Adipose tissue (tissue), 3 donors: ENCODE data around the gene LDLRAD2. TPM values are rescaled to one million over a fixed set of nuclear protein-coding genes. Genes with fewer than 3 reads are reported as not detected.
"Not testable (repeated sequence)": the region's sequence is repeated elsewhere in the genome, so short reads cannot be mapped to it uniquely, and the experiment has no call there.

ENCODE experiments used
- H3K27ac ChIP-seq: one replicate; pipeline ENCODE4 v1.5.1; 2013; ENCODE audit warnings: low read depth, low read length
- WGBS, 3 donors: extraction: QIAGEN DNeasy Blood & Tissue Kit; methylation state at CpG; one replicate each; pipeline ENCODE4 v1.1.7; 2013; 5-methylcytosine and 5-hydroxymethylcytosine counted together
- polyA plus RNA-seq, 3 donors: library from polyadenylated mRNA; stranded (reverse); fragments of 200-250 nt; gene quantifications; one replicate each; pipeline ENCODE4 v1.2.3, GENCODE V29; 2013
- donor health status: healthy with polysubstance abuse.
- donor health status: Bipolar disorder and iron deficiency.
- donor health status: healthy.

LDLRAD2 gene
- polyA plus RNA-seq, 3 donors: 0.63 to 6.7 (median 2.9) TPM

DNA sequence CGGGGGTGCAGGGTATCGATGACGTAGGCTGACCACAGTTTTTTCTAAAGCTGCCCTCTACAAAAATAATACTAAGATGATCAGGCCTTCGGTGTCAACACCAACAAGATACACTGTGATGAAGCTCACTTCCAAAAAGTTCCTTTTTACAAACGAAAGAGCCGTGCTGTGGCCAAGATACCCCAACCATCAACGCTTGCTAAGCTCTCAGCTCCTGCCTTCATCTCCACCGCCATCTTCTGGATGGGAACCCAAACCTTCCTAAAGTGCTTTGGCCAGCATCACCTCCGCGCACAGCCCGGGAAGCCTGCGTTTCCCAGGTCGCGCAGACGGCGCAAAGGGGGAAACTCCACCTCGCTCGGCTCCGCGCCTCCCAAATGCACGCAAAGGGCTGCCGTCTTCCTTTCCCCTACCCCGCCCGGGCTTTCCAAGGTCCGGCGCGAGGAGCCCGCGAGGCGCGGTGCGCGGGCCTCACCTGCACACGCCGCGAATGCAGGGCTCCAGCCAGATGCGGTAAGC, 29.7 kb upstream of the LDLRAD2 start:
- 0 to 1% (median 0%) methylated on average over 35 to 37 of the region's 37 CpGs for WGBS, 3 donors
- no peak overlapping the region for H3K27ac ChIP-seq

DNA sequence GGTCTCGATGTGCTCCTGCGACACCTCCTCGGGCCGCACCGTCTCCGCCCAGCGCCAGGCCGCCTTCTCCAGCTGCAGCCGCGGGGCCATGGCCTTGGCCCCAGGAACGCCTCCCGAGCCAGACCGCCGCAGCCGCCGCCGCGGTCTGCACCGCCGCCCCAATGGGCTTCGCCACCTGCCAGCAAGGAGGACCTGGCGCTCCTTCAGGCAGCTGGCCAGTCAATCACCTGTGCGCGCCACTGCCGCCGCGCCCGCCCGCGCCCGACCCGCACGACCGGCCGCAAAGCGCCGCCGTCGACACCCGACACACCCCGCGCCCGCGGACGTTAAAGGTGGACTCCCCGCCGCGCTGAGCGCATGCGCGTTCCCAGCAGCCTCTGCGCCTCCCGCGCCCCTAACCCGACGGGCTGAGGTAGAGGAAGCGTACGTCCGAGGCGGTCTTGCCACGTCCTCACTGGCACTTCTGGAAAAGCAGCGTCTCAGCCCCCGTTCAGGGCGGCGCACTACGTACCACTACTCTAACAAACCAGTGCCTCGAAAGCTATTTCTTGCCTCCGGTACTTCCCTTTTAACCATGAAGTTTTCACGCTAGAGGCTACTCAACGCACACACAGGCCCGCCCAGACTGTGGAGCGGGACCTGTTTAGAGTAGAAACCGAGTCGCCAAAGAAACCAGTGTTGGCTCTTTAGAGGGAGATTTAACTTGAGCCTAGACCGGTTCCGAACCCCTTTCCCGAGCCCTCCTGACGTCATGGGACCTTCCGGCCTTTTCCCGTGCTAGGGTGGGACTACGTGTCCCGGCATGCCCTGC, 29.0 kb upstream of the LDLRAD2 start, which contains the start of gene USP48:
TSS of gene USP48 (minus strand) at position 282 of the 811 bp plus-strand sequence. CDS start at position 90, 192 bp downstream.
- H3K27ac ChIP-seq: peak within 1 kb of the TSS; percentile 89
- WGBS, 3 donors: 0 to 1% (median 1%) methylated on average over 82 of the region's 82 CpGs

- WGBS, 3 donors: 31 to 56% (median 48%) methylated on average over 32 of the region's 32 CpGs
- H3K27ac ChIP-seq: peak overlapping the region; percentile 89
Observed at GRCh38 chr1:21783679-21784603, 28.1 kb upstream of the LDLRAD2 start.

GRCh38 chr1:21785764-21786163, 26.3 kb upstream of the LDLRAD2 start:
- not testable (repeated sequence) for H3K27ac ChIP-seq
- 92 to 97% (median 94%) methylated on average over 9 of the region's 9 CpGs for WGBS, 3 donors

DNA sequence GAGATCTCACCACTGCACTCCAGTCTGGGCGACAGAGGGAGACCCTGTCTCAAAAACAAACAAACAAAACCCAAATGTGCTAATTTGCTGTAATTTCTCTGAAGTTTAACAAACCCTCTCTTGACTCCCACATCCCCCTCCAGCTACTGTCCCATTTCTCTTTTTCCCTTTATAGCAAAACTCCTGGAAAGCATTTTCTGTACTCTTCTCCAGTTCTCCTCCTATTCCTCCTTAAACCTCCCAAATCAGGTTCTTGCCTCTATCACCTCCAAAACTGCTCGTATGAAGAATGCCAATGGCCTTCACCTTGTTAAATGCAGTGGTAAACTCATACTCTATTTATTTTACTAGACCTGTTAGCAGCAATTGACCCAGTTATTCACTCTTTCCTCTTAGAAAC, 25.4 kb upstream of the LDLRAD2 start:
- WGBS, 3 donors: 70 to 90% (median 77%) methylated on average over 2 of the region's 2 CpGs
- no peak overlapping the region for H3K27ac ChIP-seq

- WGBS, 3 donors: 85 to 87% (median 86%) methylated on average over 2 of the region's 2 CpGs
- no peak overlapping the region for H3K27ac ChIP-seq
Observed at GRCh38 chr1:21793104-21793503, 19.0 kb upstream of the LDLRAD2 start.

DNA sequence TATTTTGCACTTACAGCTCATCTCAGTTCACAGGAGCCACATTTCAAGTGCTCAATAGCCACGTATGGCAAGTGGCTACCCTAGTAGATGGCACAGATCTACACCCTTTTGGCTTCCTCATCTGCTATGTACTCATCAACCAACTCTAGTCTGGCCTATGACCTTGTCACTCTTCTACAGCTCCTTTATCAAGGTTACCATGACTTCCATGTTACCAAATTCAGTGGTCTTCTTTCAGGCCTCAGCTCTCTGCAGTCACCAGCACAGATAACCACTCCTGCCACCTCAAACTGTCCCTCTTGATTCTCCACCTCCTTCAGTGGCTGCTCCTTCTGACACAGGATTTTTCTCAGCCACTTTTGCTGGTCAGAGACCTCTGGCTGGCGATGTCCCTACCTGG, 17.4 kb upstream of the LDLRAD2 start:
- WGBS, 3 donors: 93 to 97% (median 95%) methylated on average over 2 of the region's 2 CpGs
- no peak overlapping the region for H3K27ac ChIP-seq

DNA sequence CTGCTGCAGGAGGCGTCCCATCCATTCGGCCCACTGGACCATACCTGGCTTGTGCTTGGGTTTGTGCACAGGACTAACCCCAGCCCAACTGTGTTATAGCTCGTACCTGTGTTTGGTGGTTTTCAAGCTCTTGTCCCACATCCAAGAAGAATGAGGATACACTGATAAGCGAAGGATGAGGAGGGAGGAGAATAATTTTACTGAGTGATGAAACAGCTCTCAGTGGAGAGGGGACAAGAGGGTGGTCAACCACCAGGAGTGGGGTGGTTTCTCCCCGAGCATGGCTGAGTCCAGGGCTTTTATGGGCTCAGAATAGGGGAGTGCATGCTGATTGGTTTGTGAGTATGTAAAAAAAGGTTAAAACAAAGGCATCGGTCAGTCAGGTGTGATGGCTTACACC, 17.0 kb upstream of the LDLRAD2 start:
- 93 to 95% (median 95%) methylated on average over 6 of the region's 6 CpGs for WGBS, 3 donors
- H3K27ac ChIP-seq: no peak overlapping the region

GRCh38 chr1:21799730-21800129, 12.3 kb upstream of the LDLRAD2 start:
- 74 to 75% (median 75%) methylated on average over 5 of the region's 5 CpGs for WGBS, 3 donors
- H3K27ac ChIP-seq: no peak overlapping the region

- no peak overlapping the region for H3K27ac ChIP-seq
- WGBS, 3 donors: 91 to 96% (median 93%) methylated on average over 4 of the region's 4 CpGs
Observed at GRCh38 chr1:21801100-21801499, 11.0 kb upstream of the LDLRAD2 start.

DNA sequence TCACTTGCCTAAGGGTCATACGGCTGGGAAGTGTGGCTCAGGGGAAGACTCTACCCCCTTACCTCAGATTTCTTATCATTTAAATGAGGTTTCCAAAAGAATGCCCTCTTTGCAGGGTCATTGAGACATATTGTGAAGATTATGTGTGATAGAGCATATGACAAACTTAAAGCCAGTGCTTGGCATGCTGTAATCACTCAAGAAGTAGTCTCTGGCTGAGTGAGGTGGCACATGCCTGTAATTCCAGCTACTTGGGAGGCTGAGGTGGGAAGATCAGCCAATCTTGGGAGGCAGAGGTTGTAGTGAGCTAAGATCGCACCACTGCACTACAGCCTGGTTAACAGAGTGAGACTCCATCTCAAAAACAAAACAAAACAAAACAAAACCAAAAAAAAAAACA, 7.5 kb upstream of the LDLRAD2 start:
- H3K27ac ChIP-seq: no peak overlapping the region
- WGBS, 3 donors: 80 to 86% (median 83%) methylated on average over 2 of the region's 2 CpGs

GRCh38 chr1:21813542-21813941, 1.5 kb downstream of the LDLRAD2 start:
- no peak overlapping the region for H3K27ac ChIP-seq
- WGBS, 3 donors: 92 to 98% (median 92%) methylated on average over 3 of the region's 3 CpGs

DNA sequence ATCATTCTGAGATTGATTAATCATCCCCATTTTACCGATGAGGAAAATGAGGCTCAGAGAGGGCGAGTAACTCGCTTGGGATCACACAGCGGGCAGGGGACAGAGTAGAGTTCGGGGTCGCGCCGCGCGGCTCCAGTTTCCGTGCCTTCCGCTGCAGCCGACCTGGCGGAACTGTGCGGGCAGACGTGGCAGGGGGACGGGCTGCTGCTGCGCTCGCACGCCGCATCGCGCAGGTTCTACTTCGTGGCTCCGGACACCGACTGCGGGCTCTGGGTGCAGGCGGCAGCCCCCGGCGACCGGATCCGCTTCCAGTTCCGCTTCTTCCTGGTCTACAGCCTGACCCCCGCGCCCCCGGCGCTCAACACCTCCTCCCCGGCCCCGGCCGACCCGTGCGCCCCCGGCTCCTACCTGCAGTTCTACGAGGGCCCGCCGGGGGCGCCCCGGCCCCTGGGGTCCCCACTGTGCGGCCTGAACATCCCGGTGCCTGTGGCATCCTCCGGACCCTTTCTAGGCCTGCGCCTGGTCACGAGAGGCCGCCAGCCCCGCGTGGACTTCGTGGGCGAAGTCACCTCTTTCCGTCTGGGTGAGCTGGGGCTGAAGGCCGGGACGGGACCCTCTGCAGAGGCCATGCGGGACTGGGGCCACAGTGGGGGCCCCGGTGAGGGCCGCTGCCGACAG, 2.3 kb downstream of the LDLRAD2 start:
- no peak overlapping the region for H3K27ac ChIP-seq
- WGBS, 3 donors: 15 to 17% (median 15%) methylated on average over 50 to 65 of the region's 65 CpGs

GRCh38 chr1:21814981-21815582, 3.0 kb downstream of the LDLRAD2 start:
- no peak overlapping the region for H3K27ac ChIP-seq
- WGBS, 3 donors: 88 to 95% (median 93%) methylated on average over 15 of the region's 15 CpGs

DNA sequence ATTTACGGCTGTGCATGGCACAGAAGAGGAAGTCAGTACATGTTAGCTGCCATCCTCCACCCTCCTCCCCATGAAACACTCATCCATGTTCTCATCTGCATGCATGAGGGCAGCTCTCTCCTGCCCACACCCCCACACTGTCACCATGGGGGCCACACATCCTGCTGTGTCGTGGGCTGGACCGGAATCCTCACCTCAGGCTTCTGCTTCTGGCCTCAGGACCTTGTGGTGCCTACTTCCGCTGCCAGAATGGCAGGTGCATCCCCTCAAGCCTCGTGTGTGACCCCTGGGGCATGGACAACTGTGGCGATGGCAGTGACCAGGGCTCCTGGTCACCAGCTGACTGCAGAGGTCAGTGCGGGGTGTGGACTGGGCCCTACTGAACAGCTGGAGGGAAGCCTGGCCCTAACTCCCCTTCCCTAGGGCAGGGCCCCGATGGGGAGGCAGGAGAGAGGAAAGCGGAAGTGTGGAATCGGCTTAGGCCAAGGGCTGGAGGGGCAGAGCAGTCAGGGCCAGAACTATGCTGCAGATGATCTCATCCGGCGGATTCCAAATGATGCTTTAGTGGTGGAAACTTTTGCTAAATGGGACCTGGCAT, 3.8 kb downstream of the LDLRAD2 start:
- H3K27ac ChIP-seq: no peak overlapping the region
- WGBS, 3 donors: 45 to 86% (median 46%) methylated on average over 12 of the region's 12 CpGs

DNA sequence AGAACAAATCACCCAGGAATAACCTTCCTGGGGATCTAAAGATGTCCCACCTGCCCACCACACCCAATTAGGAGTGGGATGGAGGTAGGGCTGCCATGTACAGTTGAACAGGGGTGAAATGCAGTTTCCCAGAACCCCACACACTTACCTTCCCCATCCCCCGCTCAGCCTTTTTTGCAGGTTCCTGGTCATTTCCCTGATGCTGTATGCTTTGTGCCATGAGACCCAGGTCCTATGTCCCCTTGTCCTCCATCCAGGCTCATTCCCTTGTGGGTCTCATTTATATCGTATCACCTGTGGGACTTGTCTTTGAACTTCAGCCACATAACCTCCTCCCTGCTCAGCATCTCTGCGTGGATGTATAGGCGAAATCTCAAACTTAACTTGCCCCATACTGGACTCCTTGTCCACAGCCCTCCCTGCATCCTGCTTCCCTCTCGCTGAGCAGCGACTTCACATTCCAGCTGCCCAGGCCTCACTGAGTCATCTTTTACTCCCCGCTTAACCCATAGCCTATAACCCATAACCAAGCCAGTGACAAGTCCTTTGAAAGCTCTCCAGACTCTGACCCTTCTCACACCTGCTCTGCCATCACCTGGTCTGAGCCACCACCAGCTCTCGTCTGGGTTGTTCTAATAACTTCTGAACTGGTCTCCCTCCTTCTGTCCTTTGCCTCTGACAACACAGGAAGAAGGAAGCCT, 4.7 kb downstream of the LDLRAD2 start:
- no peak overlapping the region for H3K27ac ChIP-seq
- 75 to 87% (median 78%) methylated on average over 8 of the region's 8 CpGs for WGBS, 3 donors

- WGBS, 3 donors: 23 to 38% (median 26%) methylated on average over 6 to 9 of the region's 10 CpGs
- no peak overlapping the region for H3K27ac ChIP-seq
Observed at GRCh38 chr1:21818656-21819055, 6.6 kb downstream of the LDLRAD2 start.
